SU-DHL-6 (cell line): Measurements from ENCODE around the gene CDKAL1.

Experiments
- H2AFZ ChIP-seq: fragments of 200-600 bp; sonication (generic); 2 replicates; pipeline ENCODE4 v1.6.1; 2014; ENCODE audit warnings: low read depth, mild to moderate bottlenecking, moderate library complexity, mixed read lengths, antibody characterized with exemption, low read length; ENCODE audit not compliant: severe bottlenecking
- H3F3A ChIP-seq: fragments of 200-600 bp; shearing (Covaris generic); 2 replicates; pipeline ENCODE4 v1.6.0; 2016; ENCODE audit warnings: antibody characterized with exemption, mild to moderate bottlenecking; ENCODE audit not compliant: insufficient read depth
- H3K27ac ChIP-seq: fragments of 200-600 bp; sonication (generic); 2 replicates; pipeline ENCODE4 v1.5.1; 2016; ENCODE audit warnings: low read depth, mild to moderate bottlenecking, low read length, moderate library complexity, mixed read lengths
- H3K27me3 ChIP-seq: fragments of 200-600 bp; sonication (generic), shearing (Covaris generic); 2 replicates; pipeline ENCODE4 v1.6.0; 2014; ENCODE audit warnings: mild to moderate bottlenecking, low read length
- H3K36me3 ChIP-seq: fragments of 200-600 bp; sonication (generic); 2 replicates; pipeline ENCODE4 v1.6.1; 2014; ENCODE audit warnings: mild to moderate bottlenecking, low read length, mixed read lengths
- H3K4me2 ChIP-seq: fragments of 300-600, 200-600 bp; shearing (Covaris generic), sonication (generic); 2 replicates; pipeline ENCODE4 v1.6.0; 2014; ENCODE audit warnings: low read length, low read depth, mild to moderate bottlenecking; ENCODE audit not compliant: poor library complexity, severe bottlenecking
- H3K4me3 ChIP-seq: fragments of 200-600 bp; sonication (generic); 2 replicates; pipeline ENCODE4 v1.5.1; 2014; ENCODE audit warnings: antibody characterized with exemption, low read length, mild to moderate bottlenecking, mixed read lengths; ENCODE audit not compliant: insufficient read depth, poor library complexity, severe bottlenecking
- H3K79me2 ChIP-seq: fragments of 200-600 bp; sonication (generic); 2 replicates; pipeline ENCODE4 v1.6.1; 2014; ENCODE audit warnings: mild to moderate bottlenecking, low read length, moderate library complexity; ENCODE audit not compliant: insufficient read depth
- H3K9ac ChIP-seq: fragments of 200-600 bp; sonication (generic); 2 replicates; pipeline ENCODE4 v1.7.0; 2014; ENCODE audit warnings: mild to moderate bottlenecking, low read length
- H3K9me2 ChIP-seq: fragments of 200-600 bp; sonication (generic); replicated peaks from 2 replicates; pipeline ENCODE4 v1.6.1; 2014; ENCODE audit warnings: low read length; ENCODE audit not compliant: insufficient read depth
- H3K9me3 ChIP-seq: fragments of 200-600 bp; sonication (generic); 2 replicates; pipeline ENCODE4 v1.6.1; 2014; ENCODE audit warnings: low read length, mixed read lengths; ENCODE audit not compliant: insufficient read depth
- H4K20me1 ChIP-seq: fragments of 200-600 bp; sonication (generic); 2 replicates; pipeline ENCODE4 v1.6.1; 2014; ENCODE audit warnings: low read depth, mild to moderate bottlenecking, antibody characterized with exemption, low read length, moderate library complexity, mixed read lengths
- EZH2phosphoT487 ChIP-seq: fragments of 200-600 bp; sonication (generic), shearing (Covaris generic); conservative IDR thresholded peaks from 2 replicates; pipeline ENCODE4 v1.6.1; 2018; ENCODE audit warnings: mild to moderate bottlenecking, antibody characterized with exemption, low read length, moderate library complexity, mixed read lengths
- TF ChIP-seq, protein P1 (sequence below): fragments of 200-600 bp; sonication (generic); IDR thresholded peaks from one replicate; pipeline ENCODE4 v1.5.1; 2017; ENCODE audit warnings: antibody characterized with exemption, mild to moderate bottlenecking, low read length, moderate library complexity; ENCODE audit not compliant: insufficient read depth, poor library complexity, severe bottlenecking

CDKAL1 gene

DNA sequence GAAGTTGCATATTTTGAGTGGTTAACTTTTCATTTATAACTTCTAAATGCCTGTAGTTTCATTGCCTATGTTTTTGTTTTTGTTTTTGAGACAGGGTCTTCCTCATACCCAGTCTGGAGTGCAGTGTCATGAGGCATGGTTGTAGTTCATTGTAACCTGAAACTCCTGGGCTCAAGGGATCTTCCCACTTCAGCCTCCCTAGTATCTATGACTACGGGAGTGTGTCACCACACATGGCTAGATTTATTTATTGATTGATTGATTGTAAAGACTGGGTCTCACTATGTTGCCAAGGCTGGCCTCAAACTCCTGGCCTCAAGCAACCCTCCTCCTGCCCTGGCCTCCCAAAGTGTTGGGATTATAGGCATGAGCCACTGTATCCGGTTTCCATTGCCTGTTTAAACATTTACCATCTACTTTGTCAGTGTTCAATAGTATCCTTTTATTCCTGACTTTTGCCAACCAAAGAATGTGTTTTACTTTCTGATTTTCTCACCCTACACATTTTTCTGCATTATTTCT lies 144.6 kb downstream of the CDKAL1 start:
- H3K36me3 ChIP-seq: no peaks in the 10 kb centered on the region; the same call in 1 of the 2 replicates
- H3K27me3 ChIP-seq: no peaks in the 10 kb centered on the region
- H3K9ac ChIP-seq: no peak overlapping the region

DNA sequence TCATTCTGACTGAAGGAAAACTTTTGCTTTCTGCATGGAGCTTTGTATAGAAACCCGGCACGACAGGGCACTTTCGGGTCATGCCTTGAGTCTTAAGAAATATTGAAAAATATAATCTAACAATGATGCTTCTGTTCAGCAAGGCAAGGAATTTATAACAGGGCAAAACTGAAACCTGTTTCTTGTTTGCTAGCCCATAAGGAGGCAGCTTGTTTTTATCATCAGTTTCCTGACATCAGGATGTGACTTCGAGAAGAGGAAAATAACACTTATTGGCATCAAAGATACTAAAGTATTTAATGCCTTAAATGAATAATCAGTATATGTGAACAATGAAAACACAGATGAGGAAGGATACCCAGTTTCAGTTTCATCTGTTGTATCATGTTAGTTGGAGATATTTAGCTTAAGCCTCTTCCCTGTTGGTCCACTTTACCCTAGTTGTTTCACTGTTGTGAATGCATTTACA lies 146.5 kb downstream of the CDKAL1 start:
- no peak overlapping the region for H3K9ac ChIP-seq
- H3F3A ChIP-seq: no peaks in the 10 kb centered on the region
- H2AFZ ChIP-seq: no peak overlapping the region
- no peaks in the 10 kb centered on the region for H3K9me2 ChIP-seq
- no peak for TF ChIP-seq EZH2phosphoT487
- TF ChIP-seq, protein P1, sequence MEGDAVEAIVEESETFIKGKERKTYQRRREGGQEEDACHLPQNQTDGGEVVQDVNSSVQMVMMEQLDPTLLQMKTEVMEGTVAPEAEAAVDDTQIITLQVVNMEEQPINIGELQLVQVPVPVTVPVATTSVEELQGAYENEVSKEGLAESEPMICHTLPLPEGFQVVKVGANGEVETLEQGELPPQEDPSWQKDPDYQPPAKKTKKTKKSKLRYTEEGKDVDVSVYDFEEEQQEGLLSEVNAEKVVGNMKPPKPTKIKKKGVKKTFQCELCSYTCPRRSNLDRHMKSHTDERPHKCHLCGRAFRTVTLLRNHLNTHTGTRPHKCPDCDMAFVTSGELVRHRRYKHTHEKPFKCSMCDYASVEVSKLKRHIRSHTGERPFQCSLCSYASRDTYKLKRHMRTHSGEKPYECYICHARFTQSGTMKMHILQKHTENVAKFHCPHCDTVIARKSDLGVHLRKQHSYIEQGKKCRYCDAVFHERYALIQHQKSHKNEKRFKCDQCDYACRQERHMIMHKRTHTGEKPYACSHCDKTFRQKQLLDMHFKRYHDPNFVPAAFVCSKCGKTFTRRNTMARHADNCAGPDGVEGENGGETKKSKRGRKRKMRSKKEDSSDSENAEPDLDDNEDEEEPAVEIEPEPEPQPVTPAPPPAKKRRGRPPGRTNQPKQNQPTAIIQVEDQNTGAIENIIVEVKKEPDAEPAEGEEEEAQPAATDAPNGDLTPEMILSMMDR: no peak
- H3K9me3 ChIP-seq: no peaks in the 10 kb centered on the region
- no peak overlapping the region for H3K27ac ChIP-seq
- H3K4me3 ChIP-seq: no peak overlapping the region
- H3K79me2 ChIP-seq: 0 out of 2 replicates have a peak, but pooled peaks cover 12% of the 10 kb centered on the region
- no peaks in the 10 kb centered on the region for H3K36me3 ChIP-seq
- H3K4me2 ChIP-seq: no peak overlapping the region
- H3K27me3 ChIP-seq: no peaks in the 10 kb centered on the region
- H4K20me1 ChIP-seq: peaks cover 13% of the 10 kb centered on the region; the same call in 1 of the 2 replicates

More for the DNA sequence above, 144.6 kb downstream of the CDKAL1 start:
- Histone ChIP-seq H3K79me2 (0 out of 2 replicates have a peak, but pooled peaks cover 7% of the 10 kb centered on the region), H3F3A (no peaks in the 10 kb centered on the region), H3K4me3 (no peak overlapping the region), H3K4me2 (no peak overlapping the region), H3K27ac (no peak overlapping the region), H2AFZ (no peak overlapping the region), H3K9me2 (no peaks in the 10 kb centered on the region), H3K9me3 (no peaks in the 10 kb centered on the region), H4K20me1 (0 out of 2 replicates have a peak, but pooled peaks cover 6% of the 10 kb centered on the region)
- no peak for TF ChIP-seq EZH2phosphoT487
- TF ChIP-seq, protein P1: no peak

DNA sequence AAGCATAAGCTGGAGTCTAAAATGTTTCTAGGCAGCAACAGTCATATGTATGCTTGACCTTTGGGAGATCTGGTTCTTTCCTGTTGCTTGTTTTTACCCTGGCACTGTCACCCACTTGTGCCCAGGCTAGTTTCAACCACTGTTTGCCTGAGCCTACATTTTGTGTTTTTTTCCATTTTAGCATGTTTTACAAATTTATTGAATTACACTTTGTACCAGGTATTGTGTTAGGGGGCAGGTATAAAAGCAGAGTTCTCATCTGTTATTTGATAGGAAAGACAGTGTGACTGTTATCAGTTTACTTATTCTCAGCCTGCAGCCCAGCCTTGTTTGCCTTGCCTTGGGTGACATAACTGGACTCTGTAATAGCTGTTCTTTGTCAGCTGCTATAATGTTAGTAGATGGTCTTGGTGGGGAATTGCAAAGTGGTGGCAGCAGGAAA lies 147.0 kb downstream of the CDKAL1 start:
- no peak overlapping the region for H3K4me2 ChIP-seq

More for the DNA sequence above, 147.0 kb downstream of the CDKAL1 start:
- no peaks in the 10 kb centered on the region for H3K9me3 ChIP-seq
- H3F3A ChIP-seq: no peaks in the 10 kb centered on the region
- H3K27ac ChIP-seq: no peak overlapping the region
- no peak overlapping the region for H2AFZ ChIP-seq
- H4K20me1 ChIP-seq: peaks cover 13% of the 10 kb centered on the region; the same call in 1 of the 2 replicates
- H3K9ac ChIP-seq: no peak overlapping the region
- H3K36me3 ChIP-seq: no peaks in the 10 kb centered on the region
- no peak overlapping the region for H3K4me3 ChIP-seq
- TF ChIP-seq EZH2phosphoT487: no peak
- TF ChIP-seq, protein P1: no peak
- 0 out of 2 replicates have a peak, but pooled peaks cover 12% of the 10 kb centered on the region for H3K79me2 ChIP-seq
- H3K27me3 ChIP-seq: no peaks in the 10 kb centered on the region
- H3K9me2 ChIP-seq: no peaks in the 10 kb centered on the region
